Fibroblast of skin of right biceps (primary cell): ENCODE data around the gene RPL4.

Experiments
- DNase-seq: peaks from one replicate; pipeline ENCODE4 v3.0.0-alpha.2; 2013

The RPL4 gene

GRCh38 chr15:66452971-66453580 is 51.6 kb downstream of the RPL4 start:
- DNase-seq, result no peak

GRCh38 chr15:66452420-66452819 is 52.2 kb downstream of the RPL4 start:
- DNase-seq, result no peak
